Measurements from ENCODE around the gene SWI5.

The SWI5 gene

DNA sequence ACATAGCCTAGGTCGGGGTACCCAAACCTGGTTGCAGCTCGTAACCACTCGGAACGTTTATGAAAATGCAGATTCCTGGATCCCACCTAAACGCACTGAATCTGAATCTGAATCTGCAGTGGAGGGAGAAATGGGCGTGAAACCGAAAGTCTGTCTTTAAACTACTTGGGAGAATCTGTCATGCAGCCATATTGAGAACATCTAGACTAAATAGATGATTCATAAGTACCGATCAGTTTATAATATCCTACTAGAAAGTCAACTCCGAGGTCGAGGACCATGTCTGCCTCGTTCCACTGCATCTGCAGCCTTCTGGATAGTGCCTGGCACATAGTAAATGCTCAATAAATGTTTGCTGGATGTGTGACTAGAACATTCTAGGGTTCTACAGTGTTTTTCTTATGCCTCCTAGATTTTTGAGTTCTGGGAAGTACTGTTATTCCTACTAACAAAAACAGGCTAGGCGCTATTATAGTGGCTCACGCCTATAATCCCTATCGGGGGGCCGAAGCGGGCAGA, 47.2 kb downstream of the SWI5 start:
- H3K27ac ChIP-seq (ENCODE audit: low read depth, low read length): peak overlapping the region; percentile 81
- H3K36me3 ChIP-seq (ENCODE audit: control insufficient read depth, insufficient read depth, low read length): peaks cover 36% of the 10 kb centered on the region
- H3K27me3 ChIP-seq (ENCODE audit: control insufficient read depth, insufficient read depth, low read length): no peaks in the 10 kb centered on the region
- H3K4me3 ChIP-seq (ENCODE audit: low read depth, low read length): peak overlapping the region; percentile 83
- peak overlapping the region; percentile 75 for H3K9ac ChIP-seq (ENCODE audit: low read depth, low read length)
- H3K9me3 ChIP-seq (ENCODE audit: control insufficient read depth, insufficient read depth, low read length): no peaks in the 10 kb centered on the region
- H3K4me1 ChIP-seq (ENCODE audit: control insufficient read depth, insufficient read depth, low read length): no peaks in the 10 kb centered on the region; the same call in 1 of the 2 replicates

DNA sequence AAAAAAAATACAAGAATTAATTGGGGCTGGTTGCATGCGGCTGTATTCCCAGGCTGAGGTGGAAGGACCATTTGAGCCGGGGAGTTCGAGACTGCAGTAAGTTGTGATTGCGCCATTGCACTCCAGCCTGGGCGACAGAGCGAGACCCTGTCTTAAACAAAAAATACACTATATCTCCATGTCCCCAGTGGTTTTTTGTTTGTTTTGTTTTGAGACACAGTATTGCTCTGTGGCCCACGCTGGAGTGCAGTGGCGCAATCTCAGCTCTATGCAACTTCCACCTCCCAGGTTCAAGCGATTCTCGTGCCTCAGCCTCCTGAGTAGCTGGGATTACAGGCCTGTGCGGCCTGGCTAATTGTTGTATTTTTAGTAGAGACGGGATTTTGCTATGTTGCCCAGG, 47.7 kb downstream of the SWI5 start:
- peaks cover 40% of the 10 kb centered on the region for H3K36me3 ChIP-seq (ENCODE audit: control insufficient read depth, insufficient read depth, low read length)
- H3K9ac ChIP-seq (ENCODE audit: low read depth, low read length): no peak overlapping the region
- no peak overlapping the region for H3K27ac ChIP-seq (ENCODE audit: low read depth, low read length)

DNA sequence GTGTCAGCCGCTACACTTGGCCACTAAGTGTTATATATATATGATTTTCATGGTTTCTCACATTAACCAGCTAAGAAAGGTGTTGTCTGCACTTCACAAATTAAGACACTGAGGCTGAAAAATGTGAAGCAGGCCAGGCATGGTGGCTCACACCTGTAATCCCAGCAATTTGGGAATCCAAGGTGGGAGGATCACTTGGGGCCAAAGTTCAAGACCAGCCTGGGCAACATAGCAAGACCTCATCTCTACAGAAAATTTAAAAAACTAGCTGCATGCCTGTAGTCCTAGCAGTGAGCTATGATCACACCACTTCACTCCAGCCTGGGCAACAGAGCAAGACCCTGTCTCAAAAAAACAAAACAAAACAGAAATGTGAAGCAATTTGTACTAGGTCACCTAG, 48.3 kb downstream of the SWI5 start:
- Histone ChIP-seq H3K4me1 (ENCODE audit: control insufficient read depth, insufficient read depth, low read length) (no peaks in the 10 kb centered on the region; the same call in 1 of the 2 replicates), H3K9me3 (ENCODE audit: control insufficient read depth, insufficient read depth, low read length) (no peaks in the 10 kb centered on the region), H3K36me3 (ENCODE audit: control insufficient read depth, insufficient read depth, low read length) (peaks cover 43% of the 10 kb centered on the region), H3K9ac (ENCODE audit: low read depth, low read length) (no peak overlapping the region), H3K27ac (ENCODE audit: low read depth, low read length) (no peak overlapping the region), H3K4me3 (ENCODE audit: low read depth, low read length) (no peak overlapping the region), H3K27me3 (ENCODE audit: control insufficient read depth, insufficient read depth, low read length) (no peaks in the 10 kb centered on the region)

More for the DNA sequence above, 47.7 kb downstream of the SWI5 start:
- Histone ChIP-seq H3K4me1 (ENCODE audit: control insufficient read depth, insufficient read depth, low read length) (no peaks in the 10 kb centered on the region; the same call in 1 of the 2 replicates), H3K27me3 (ENCODE audit: control insufficient read depth, insufficient read depth, low read length) (no peaks in the 10 kb centered on the region), H3K9me3 (ENCODE audit: control insufficient read depth, insufficient read depth, low read length) (no peaks in the 10 kb centered on the region), H3K4me3 (ENCODE audit: low read depth, low read length) (peak overlapping the region; percentile 83)

DNA sequence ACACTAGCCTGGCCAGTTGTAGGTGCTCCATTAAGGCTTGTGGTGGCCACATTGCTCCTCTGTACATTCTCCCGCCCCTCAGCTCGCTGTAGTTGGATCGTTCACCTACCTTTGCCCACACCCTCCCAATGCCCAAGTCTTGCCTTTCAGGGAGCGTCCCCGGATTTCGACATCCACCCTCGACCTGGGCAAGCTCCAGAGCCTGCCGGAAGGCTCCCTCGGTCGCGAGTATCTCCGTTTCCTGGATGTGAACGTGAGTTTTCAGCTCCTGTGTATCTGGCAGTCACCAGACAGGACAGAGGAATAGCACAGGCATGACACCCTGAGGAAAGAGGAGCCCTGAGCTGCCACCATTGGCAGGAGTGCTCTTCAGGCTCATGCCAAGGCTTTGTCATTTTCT, 49.6 kb downstream of the SWI5 start:
- Histone ChIP-seq H3K4me3 (ENCODE audit: low read depth, low read length) (no peak overlapping the region), H3K9me3 (ENCODE audit: control insufficient read depth, insufficient read depth, low read length) (no peaks in the 10 kb centered on the region), H3K27me3 (ENCODE audit: control insufficient read depth, insufficient read depth, low read length) (no peaks in the 10 kb centered on the region), H3K27ac (ENCODE audit: low read depth, low read length) (no peak overlapping the region), H3K4me1 (ENCODE audit: control insufficient read depth, insufficient read depth, low read length) (no peaks in the 10 kb centered on the region; the same call in 1 of the 2 replicates), H3K36me3 (ENCODE audit: control insufficient read depth, insufficient read depth, low read length) (peaks cover 46% of the 10 kb centered on the region), H3K9ac (ENCODE audit: low read depth, low read length) (no peak overlapping the region)

DNA sequence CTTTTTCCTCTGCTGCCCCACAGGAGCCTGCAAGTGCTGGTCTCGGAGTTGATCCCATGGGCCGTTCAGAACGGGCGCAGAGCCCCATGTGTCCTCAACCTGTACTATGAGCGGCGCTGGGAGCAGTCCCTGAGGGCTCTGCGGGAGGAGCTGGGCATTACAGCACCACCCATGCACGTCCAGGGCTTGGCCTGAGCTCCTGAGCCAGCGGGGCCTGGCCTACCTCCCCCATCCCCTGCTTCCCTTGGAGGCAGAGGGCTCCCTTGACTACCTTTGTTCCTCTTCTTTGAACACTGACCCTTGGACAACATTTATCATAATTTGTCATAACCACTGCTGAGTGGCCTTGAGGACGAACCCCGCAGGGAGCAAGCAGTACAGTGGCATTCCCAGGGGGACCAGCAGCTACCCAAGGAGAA, 57.4 kb downstream of the SWI5 start:
- Histone ChIP-seq H3K36me3 (ENCODE audit: control insufficient read depth, insufficient read depth, low read length) (peaks cover 27% of the 10 kb centered on the region), H3K9ac (ENCODE audit: low read depth, low read length) (no peak overlapping the region), H3K27ac (ENCODE audit: low read depth, low read length) (no peak overlapping the region), H3K27me3 (ENCODE audit: control insufficient read depth, insufficient read depth, low read length) (no peaks in the 10 kb centered on the region), H3K4me1 (ENCODE audit: control insufficient read depth, insufficient read depth, low read length) (no peaks in the 10 kb centered on the region), H3K4me3 (ENCODE audit: low read depth, low read length) (no peak overlapping the region), H3K9me3 (ENCODE audit: control insufficient read depth, insufficient read depth, low read length) (no peaks in the 10 kb centered on the region)

DNA sequence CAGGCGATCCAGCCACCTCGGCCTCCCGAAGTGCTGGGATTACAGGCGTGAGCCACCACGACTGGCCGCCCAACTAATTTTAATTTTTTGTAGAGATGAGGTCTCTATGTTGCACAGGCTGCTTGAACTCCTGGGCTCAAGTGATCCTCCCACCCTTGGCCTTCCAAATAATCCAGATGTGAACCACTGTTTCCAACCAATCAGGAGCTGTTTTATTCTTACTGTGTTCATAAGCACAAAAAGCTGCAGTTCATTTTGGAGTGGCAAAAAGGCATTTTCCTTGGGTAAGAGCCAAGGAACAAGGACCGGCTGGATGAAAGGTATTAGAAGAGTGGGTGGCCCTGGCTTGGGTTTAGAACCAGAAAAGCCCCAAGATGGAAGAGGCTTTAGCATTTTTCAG, 59.1 kb downstream of the SWI5 start:
- Histone ChIP-seq H3K4me3 (ENCODE audit: low read depth, low read length) (no peak overlapping the region), H3K36me3 (ENCODE audit: control insufficient read depth, insufficient read depth, low read length) (peaks cover 18% of the 10 kb centered on the region), H3K27ac (ENCODE audit: low read depth, low read length) (no peak overlapping the region), H3K27me3 (ENCODE audit: control insufficient read depth, insufficient read depth, low read length) (no peaks in the 10 kb centered on the region), H3K9me3 (ENCODE audit: control insufficient read depth, insufficient read depth, low read length) (no peaks in the 10 kb centered on the region), H3K4me1 (ENCODE audit: control insufficient read depth, insufficient read depth, low read length) (no peaks in the 10 kb centered on the region), H3K9ac (ENCODE audit: low read depth, low read length) (no peak overlapping the region)

DNA sequence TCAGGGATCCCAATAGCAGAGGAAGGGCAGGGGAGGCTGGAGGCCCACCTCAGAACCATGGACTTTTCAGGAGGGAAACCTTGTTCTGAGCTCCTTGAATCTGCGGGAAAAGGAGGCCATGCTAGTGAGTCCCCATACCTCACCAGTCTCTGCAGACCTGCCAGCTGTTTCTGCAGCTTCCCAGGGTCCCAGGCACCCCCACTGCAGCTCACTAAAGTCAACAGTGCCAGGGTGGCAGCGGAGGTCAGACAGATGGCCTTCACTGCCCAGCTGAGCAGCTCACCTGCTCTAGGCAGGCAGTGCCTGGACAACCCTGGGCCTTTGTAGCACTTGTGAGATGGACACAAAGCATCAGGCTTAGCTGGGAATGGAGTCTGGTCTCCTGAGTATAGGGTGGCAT, 59.8 kb downstream of the SWI5 start:
- H3K36me3 ChIP-seq (ENCODE audit: control insufficient read depth, insufficient read depth, low read length): peaks cover 18% of the 10 kb centered on the region
- no peaks in the 10 kb centered on the region for H3K9me3 ChIP-seq (ENCODE audit: control insufficient read depth, insufficient read depth, low read length)
- no peak overlapping the region for H3K27ac ChIP-seq (ENCODE audit: low read depth, low read length)
- no peak overlapping the region for H3K4me3 ChIP-seq (ENCODE audit: low read depth, low read length)
- H3K27me3 ChIP-seq (ENCODE audit: control insufficient read depth, insufficient read depth, low read length): no peaks in the 10 kb centered on the region
- H3K4me1 ChIP-seq (ENCODE audit: control insufficient read depth, insufficient read depth, low read length): no peaks in the 10 kb centered on the region
- no peak overlapping the region for H3K9ac ChIP-seq (ENCODE audit: low read depth, low read length)

DNA sequence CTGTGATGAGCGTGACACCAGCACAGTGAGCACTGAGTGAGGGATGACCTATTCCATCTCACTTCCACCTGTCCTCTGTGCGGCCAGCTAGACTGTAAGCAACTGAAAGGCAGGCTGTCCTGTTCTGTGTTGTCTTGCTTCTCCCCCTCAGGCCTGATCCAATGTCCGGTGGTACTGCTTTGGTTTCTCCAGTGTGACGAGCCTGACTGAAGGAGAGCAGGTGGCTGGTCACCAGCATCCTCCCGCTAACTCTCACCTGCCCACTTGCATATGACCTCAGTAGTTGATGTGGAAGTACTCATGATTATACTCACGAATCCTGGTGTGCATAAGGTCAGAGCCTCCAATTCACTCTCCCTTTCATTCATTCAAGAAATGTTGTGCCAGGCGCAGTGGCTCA, 61.9 kb downstream of the SWI5 start:
- peaks cover 10% of the 10 kb centered on the region for H3K36me3 ChIP-seq (ENCODE audit: control insufficient read depth, insufficient read depth, low read length)
- H3K4me1 ChIP-seq (ENCODE audit: control insufficient read depth, insufficient read depth, low read length): peaks cover 4% of the 10 kb centered on the region; the same call in 1 of the 2 replicates
- no peak overlapping the region for H3K4me3 ChIP-seq (ENCODE audit: low read depth, low read length)
- no peaks in the 10 kb centered on the region for H3K9me3 ChIP-seq (ENCODE audit: control insufficient read depth, insufficient read depth, low read length)
- no peaks in the 10 kb centered on the region for H3K27me3 ChIP-seq (ENCODE audit: control insufficient read depth, insufficient read depth, low read length)
- H3K9ac ChIP-seq (ENCODE audit: low read depth, low read length): no peak overlapping the region
- H3K27ac ChIP-seq (ENCODE audit: low read depth, low read length): no peak overlapping the region
